Nephron progenitor cell (in vitro differentiated cells): ENCODE data around the gene ENDOU.
A peak's percentile ranks its signal among the peaks of the same experiment; 100 is the strongest.

ENCODE experiments used
- DNase-seq: peaks from one replicate; pipeline ENCODE4 v3.0.0; 2021
- H3K27ac Mint-ChIP-seq: 2 replicates; pipeline ENCODE4 v1.8.0; 2021; ENCODE audit warnings: mild to moderate bottlenecking, moderate library complexity, mixed read lengths
- H3K27me3 Mint-ChIP-seq: 2 replicates; pipeline ENCODE4 v1.8.0; 2021; ENCODE audit warnings: mild to moderate bottlenecking, low read depth, mixed read lengths; ENCODE audit not compliant: poor library complexity
- H3K36me3 Mint-ChIP-seq: 2 replicates; pipeline ENCODE4 v1.8.0; 2021; ENCODE audit warnings: low read depth, mixed read lengths
- H3K4me1 Mint-ChIP-seq: 2 replicates; pipeline ENCODE4 v1.8.0; 2021; ENCODE audit warnings: mixed read lengths
- H3K4me3 Mint-ChIP-seq: 2 replicates; pipeline ENCODE4 v1.8.0; 2021; ENCODE audit warnings: mild to moderate bottlenecking, moderate library complexity, mixed read lengths
- H3K9me3 Mint-ChIP-seq: 2 replicates; pipeline ENCODE4 v1.8.0; 2021; ENCODE audit warnings: mild to moderate bottlenecking, moderate library complexity, mixed read lengths
- TF ChIP-seq, protein P1 (sequence below): fragments of 200-600 bp; sonication (generic); IDR thresholded peaks from 2 replicates; pipeline ENCODE4 v1.5.0; 2021; ENCODE audit warnings: antibody characterized with exemption

ENDOU gene

GRCh38 chr12:47767216-47767724 lies 42.0 kb upstream of the ENDOU start:
- peaks cover 31% of the 10 kb centered on the region for H3K4me1 Mint-ChIP-seq
- TF ChIP-seq, protein P1, sequence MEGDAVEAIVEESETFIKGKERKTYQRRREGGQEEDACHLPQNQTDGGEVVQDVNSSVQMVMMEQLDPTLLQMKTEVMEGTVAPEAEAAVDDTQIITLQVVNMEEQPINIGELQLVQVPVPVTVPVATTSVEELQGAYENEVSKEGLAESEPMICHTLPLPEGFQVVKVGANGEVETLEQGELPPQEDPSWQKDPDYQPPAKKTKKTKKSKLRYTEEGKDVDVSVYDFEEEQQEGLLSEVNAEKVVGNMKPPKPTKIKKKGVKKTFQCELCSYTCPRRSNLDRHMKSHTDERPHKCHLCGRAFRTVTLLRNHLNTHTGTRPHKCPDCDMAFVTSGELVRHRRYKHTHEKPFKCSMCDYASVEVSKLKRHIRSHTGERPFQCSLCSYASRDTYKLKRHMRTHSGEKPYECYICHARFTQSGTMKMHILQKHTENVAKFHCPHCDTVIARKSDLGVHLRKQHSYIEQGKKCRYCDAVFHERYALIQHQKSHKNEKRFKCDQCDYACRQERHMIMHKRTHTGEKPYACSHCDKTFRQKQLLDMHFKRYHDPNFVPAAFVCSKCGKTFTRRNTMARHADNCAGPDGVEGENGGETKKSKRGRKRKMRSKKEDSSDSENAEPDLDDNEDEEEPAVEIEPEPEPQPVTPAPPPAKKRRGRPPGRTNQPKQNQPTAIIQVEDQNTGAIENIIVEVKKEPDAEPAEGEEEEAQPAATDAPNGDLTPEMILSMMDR, result peak; percentile 42
- DNase-seq, result peak; percentile 30
- H3K27me3 Mint-ChIP-seq, result peaks cover 10% of the 10 kb centered on the region
- H3K27ac Mint-ChIP-seq, result no peak overlapping the region
- no peaks in the 10 kb centered on the region for H3K9me3 Mint-ChIP-seq
- H3K4me3 Mint-ChIP-seq, result no peak overlapping the region
- no peaks in the 10 kb centered on the region for H3K36me3 Mint-ChIP-seq

DNA sequence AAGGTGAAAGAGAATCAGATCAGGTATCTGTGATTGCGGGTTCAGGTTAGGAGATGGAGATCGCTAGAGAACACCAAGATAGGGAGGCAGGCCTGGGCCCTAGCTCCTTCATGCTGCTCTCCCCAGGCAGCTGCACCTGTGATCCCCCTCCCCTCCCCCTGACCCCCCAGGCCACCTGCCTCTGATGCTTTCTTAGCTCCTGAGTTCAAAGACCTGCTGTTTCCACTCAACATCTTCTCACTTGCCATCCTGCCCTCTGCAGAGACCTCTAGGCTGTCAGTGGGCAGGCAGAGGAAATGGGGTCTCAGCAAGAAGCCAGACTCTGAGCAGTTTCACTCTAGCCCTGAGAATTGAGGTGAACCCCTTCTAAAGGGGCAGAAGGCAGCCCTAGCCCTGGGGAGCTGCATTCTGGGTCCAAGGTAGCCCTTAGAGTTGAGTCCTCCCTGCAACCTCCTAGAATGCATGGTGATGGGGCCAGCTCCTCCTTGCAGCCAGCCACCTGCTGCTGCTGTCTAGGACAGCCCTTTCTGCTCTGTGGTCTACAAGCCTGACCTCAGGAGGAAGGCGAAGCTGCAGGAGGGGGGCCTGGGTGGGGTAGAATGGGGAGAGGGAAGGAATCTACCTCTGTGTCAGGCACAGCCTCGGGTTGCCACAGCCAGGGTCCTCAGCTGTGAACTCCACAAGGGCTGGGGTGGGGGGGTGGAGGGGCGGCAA lies 41.4 kb upstream of the ENDOU start:
- Mint-ChIP-seq H3K36me3 (no peaks in the 10 kb centered on the region), H3K9me3 (no peaks in the 10 kb centered on the region), H3K27me3 (peaks cover 7% of the 10 kb centered on the region), H3K27ac (no peak overlapping the region), H3K4me3 (no peak overlapping the region), H3K4me1 (peaks cover 34% of the 10 kb centered on the region)
- TF ChIP-seq, protein P1, result no peak
- DNase-seq, result no peak

DNA sequence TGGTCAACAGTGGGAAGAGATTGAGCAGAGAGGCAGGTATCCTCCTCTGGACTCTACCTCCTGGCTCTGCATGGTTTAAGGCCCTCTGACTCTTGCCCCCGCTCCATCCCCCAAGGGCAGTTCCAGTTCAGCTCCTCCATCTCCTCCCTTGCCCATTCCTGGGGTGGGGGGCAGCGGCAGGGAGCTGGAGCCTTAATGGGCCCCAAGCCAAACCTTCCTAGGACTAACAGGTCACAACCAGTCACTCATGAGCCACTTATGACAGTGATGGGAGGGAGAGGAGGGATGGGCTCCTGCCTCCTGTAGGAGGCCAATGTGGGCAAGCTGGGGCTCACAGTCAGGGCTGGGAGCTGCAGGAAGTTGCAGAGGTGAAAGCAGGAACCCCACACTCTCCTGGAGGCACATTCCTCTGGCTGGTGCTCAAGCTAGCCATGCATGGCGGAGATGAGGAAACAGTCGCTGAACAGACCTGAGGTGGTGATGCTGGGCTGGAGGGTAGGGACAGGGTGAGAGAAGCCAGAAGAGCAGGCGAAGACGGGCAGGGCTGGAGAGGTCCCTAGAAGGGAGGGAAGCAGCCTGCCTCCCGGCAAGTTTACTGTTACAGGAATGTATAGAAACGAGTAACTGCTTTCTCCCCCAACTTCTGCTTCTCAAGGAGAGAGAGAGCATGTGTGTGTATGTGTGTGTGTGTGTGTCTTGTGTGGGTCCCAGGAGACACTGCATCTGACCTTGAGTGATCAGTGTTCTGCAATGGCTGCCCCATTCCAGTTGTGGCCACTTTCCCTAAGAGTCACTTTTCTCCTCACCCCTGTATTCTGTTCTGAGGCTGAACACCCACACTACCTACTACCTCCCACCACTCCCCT lies 38.4 kb upstream of the ENDOU start:
- Mint-ChIP-seq H3K27ac (peak overlapping the region; percentile 84), H3K27me3 (peaks cover 10% of the 10 kb centered on the region), H3K4me3 (no peak overlapping the region), H3K36me3 (no peaks in the 10 kb centered on the region), H3K9me3 (no peaks in the 10 kb centered on the region), H3K4me1 (peaks cover 53% of the 10 kb centered on the region)
- peak; percentile 26 for DNase-seq
- TF ChIP-seq, protein P1, result no peak

GRCh38 chr12:47762850-47763465 lies 37.7 kb upstream of the ENDOU start:
- Mint-ChIP-seq H3K36me3 (no peaks in the 10 kb centered on the region), H3K27me3 (peaks cover 10% of the 10 kb centered on the region), H3K4me1 (peaks cover 59% of the 10 kb centered on the region), H3K27ac (no peak overlapping the region), H3K4me3 (no peak overlapping the region), H3K9me3 (no peaks in the 10 kb centered on the region)
- TF ChIP-seq, protein P1, result no peak
- DNase-seq, result no peak

DNA sequence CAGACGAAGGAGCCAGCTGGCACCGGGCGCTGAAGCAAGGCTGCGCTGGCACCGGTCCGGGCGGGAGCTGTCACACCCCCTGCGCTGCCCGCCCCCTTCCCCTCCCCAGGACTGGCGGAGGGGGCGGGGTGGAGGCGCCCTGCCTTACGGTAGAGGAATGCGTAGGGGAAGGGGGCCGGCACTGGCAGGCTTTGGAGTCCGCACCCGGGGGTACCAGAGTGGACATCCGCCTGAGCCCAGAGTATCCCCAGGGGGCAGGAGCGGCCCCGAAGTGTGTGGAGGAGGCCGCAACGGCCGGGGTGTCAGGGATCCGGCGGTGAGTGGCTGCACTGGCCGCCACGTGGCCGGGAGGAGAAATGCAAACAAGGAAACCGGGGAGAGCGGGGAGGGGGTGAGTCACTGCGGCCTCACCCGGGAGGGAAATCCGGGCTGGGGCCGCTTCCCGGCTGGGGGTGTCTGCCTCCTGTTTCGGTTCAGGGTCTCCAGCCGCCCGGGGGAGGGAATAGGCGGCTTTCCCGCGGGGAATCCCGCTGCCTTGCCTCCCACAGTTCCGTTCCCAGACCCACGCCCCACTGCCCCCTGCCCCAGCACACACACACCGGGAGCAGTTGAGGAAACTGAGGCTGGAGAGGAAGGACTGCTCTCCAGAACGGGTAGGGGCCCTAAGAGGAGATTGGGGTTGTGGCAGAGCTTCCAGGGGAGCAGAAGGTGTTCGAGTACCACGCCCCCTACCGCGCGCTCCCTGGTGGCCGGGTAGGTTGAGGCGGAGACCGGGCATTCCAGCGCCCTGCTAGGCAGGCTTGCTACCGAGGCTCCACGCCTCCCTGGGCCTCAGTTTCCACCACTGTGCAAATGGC lies 33.8 kb upstream of the ENDOU start, which contains the start of gene RAPGEF3:
Gene RAPGEF3 (minus strand): TSS at position 47 of the 857 bp plus-strand sequence. CDS start 324 bp downstream, outside the sequence.
- Mint-ChIP-seq H3K9me3 (no peaks in the 10 kb centered on the region), H3K4me3 (peak within 1 kb of the TSS; percentile 79), H3K27me3 (peaks cover 7% of the 10 kb centered on the region), H3K27ac (peak within 1 kb of the TSS; percentile 80), H3K4me1 (peaks cover 88% of the 10 kb centered on the region), H3K36me3 (no peaks in the 10 kb centered on the region)
- DNase-seq, result peak; percentile 77
- TF ChIP-seq, protein P1, result peak; percentile 54
